GM21786 (cell line): ENCODE measurements around the gene COX4I1.
A peak's percentile ranks its signal among the peaks of the same experiment; 100 is the strongest.
"Not testable (repeated sequence)": the region's sequence is repeated elsewhere in the genome, so short reads cannot be mapped to it uniquely, and the experiment has no call there.

Experiments used
- ATAC-seq: cut with Tn5 transposase; IDR thresholded peaks from one replicate; pipeline ENCODE4 v1.9.1; 2021; ENCODE audit not compliant: unreplicated experiment

Gene COX4I1

GRCh38 chr16:85798901-85799496 lies 496 bp upstream of the COX4I1 start:
- peak; percentile 25 for ATAC-seq

DNA sequence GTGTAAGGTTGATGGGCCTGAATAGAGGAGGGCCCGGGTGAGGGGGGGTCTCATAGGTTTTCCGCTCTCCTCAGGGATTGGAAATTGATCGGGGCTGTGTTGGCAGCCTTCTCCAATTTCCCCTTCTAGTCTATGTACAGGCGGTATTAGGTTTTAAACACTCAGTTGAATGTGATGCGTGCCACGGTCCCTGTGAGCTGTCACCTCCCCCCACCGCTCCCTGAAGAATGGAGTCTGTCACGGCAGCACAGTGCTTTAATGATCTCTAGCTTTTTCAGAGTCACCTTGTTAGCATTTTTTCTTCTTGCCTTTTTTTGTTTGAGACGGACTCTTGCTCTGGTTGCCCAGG lies 800 bp downstream of the COX4I1 start:
- ATAC-seq, result no peak

- no peak for ATAC-seq
Measured at GRCh38 chr16:85803570-85803969, 4.1 kb downstream of the COX4I1 start.

- no peak for ATAC-seq
Measured at GRCh38 chr16:85805442-85806045, 6.0 kb downstream of the COX4I1 start.

DNA sequence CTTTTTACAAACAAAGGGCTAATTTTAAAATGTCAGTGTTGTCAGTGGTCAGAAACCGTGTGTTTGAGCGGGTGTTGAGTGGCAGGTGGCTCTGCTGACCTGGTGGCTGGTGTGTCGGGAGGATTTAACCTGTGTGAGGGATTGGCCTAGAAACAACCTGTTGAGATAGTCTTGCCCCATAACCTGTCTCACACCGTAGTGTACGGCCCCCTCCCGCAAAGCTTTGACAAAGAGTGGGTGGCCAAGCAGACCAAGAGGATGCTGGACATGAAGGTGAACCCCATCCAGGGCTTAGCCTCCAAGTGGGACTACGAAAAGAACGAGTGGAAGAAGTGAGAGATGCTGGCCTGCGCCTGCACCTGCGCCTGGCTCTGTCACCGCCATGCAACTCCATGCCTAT lies 7.0 kb downstream of the COX4I1 start:
- no peak for ATAC-seq

- ATAC-seq, result not testable (repeated sequence)
Measured at GRCh38 chr16:85807340-85807739, 7.8 kb downstream of the COX4I1 start.

- ATAC-seq, result not testable (repeated sequence)
Measured at GRCh38 chr16:85808104-85808503, 8.6 kb downstream of the COX4I1 start.

- no peak for ATAC-seq
Measured at GRCh38 chr16:85808926-85809325, 9.4 kb downstream of the COX4I1 start.

- ATAC-seq, result no peak
Measured at GRCh38 chr16:85809645-85810044, 10.2 kb downstream of the COX4I1 start.

DNA sequence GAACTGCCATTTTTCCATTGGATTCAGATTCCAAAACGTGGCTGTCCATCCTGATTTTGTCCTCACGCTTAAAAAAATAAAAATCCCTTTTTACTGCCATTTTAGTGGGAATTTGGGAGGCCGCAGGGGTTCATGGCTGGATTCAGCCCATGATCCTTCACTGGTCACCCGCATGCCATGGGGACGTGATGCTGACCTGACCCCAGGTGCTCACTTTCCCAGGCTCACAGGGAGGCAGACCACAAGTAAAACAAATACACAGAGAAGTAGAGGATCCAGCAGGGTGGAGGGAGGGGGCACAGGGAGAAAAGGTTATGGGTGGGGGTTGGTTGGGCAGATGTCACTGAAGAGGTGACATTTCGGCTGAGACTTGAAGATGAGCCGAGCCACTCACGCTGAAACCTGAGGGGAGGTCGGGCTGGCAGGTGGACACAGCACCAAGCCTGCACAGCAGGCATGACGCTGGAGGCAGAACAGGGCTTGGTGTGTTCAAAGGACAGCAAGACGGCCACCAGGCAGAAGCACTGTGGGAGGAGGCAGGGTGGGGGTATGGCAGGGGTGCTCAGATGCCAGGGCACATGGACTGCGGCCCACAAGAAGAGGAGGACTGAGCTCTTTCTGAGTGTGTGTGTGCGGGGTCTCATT lies 10.7 kb downstream of the COX4I1 start:
- ATAC-seq, result no peak

DNA sequence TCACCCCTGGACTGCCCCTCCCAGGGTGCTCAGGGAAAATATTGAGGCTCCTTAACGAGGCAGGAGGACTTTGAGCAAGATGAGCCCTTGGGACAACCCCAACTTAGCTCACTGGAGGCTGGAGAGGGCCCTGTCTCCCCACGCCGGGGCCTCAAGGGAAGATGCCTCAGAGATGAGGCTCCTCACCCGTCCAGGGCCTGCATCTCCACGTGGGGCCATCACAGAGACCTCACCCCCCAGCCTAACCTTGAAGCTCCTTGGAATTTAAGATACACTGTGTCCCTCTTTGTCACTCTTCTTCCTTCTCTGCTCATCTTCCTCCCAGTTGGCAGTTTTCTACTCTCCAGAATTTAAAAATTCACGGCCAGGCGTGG lies 11.2 kb downstream of the COX4I1 start:
- no peak for ATAC-seq

- no peak for ATAC-seq
Measured at GRCh38 chr16:85812031-85812807, 12.7 kb downstream of the COX4I1 start.

DNA sequence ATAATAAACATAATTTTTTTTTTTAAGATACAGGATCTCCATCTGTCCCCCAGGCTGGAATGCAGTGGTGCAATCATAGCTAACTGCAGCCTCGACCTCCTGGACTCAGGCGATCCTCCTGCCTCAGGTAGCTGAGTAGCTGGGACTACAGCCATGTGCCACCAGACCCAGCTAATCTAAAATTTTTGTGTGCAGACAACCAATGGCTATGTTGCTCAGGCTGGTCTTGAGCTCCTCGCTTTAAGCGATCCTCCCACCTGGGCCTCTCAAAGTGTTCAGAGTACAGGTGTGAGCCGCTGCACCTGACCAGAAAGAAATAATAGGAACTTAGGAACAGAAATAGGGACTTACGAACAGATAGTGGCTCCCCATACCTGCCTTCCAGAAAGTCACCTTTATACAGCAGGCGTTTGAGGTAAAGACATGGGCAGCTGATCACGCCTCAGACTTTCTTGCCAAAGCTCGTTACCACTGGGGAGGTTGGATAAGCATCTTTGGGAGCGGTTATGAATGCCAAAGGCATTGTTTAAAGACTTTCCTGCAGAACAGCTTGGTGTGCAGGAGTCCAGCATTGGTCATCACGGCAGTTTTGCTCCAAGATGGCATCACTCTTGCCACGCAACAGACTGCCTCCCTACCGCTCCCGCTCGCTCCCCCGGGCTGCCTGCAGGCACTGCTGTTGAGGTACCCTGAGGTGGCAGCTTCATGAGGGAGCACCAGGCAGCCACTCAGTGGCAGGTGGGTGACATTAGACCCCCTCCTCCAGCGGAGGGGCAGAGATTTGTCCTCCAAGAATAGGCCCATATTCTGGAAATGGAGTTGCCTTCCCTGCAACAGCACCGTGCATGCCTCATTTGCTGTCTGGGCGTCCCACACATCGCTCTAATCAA lies 13.6 kb downstream of the COX4I1 start:
- ATAC-seq, result no peak

GRCh38 chr16:85816159-85816558 lies 16.7 kb downstream of the COX4I1 start:
- ATAC-seq, result no peak

GRCh38 chr16:85817195-85817594 lies 17.7 kb downstream of the COX4I1 start:
- ATAC-seq, result not testable (repeated sequence)

DNA sequence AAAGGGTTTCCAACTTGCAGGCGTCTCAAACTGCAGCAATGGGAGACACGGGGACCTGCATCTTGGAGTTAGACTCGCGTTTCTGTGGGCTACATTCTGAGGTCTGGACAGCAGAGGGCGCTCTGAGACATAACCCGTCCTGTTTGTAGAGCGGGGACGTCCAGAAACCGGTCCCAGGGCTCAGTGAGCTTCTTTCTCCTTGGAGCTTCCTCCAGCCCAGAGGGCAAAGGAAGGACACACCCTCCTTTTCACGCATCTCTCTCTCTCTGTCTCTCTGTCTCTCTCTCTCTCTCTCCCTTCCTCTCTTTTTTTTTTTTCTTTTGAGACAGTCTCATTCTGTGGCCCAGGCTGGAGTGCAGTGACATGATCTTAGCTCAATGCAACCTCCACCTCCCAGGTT lies 19.8 kb downstream of the COX4I1 start:
- no peak for ATAC-seq

DNA sequence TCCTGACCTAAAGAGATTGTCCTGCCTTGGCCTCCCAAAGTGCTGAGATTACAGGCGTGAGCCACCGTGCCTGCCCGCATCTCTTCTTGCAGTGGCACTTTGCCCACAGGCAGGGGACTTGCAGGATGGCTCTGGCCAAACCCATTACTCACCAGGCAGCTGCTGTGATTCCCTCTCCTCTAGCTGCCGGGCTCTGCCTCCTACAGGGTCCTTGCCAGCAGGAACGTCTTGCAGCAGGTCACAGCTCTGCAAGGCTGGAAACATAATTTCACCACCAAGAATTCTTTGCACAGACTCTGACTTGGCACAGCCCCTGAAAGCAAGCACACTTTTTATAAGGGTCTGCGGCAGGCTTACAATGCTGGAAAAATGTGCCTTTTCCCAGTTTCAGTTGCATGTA lies 20.3 kb downstream of the COX4I1 start:
- no peak for ATAC-seq

DNA sequence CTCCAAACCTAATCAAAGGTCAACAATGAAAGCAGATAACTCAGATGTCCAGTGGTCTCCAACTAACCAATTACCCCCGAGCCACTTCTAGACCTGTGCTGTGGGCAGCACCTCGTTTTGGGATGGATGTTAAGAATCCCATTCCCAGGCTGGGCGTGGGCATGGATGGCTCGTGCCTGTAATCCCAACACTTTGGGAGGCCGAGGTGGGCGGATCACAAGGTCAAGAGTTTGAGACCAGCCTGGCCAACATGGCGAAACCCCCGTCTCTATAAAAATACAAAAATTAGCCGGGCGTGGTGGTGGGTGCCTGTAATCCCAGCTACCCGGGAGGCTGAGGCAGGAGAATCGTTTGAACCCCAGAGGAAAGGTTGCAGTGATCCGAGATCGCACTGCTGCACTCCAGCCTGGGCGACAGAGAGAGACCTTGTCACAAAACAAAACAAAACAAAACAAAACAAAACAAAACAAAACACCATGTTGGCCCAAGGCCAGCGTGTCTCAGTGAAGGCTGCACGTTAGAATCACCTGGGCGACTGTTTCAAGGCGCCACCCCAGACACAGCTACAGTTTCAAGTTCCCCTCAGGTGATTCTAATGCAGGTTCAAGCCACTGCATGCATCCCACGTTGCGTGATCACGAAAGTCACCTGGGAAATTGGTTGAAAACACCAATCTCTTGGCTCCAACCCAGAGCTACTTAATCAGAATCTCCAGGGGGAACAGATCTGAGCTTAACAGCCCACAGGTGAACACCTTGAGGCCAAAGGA lies 21.3 kb downstream of the COX4I1 start:
- ATAC-seq, result no peak

DNA sequence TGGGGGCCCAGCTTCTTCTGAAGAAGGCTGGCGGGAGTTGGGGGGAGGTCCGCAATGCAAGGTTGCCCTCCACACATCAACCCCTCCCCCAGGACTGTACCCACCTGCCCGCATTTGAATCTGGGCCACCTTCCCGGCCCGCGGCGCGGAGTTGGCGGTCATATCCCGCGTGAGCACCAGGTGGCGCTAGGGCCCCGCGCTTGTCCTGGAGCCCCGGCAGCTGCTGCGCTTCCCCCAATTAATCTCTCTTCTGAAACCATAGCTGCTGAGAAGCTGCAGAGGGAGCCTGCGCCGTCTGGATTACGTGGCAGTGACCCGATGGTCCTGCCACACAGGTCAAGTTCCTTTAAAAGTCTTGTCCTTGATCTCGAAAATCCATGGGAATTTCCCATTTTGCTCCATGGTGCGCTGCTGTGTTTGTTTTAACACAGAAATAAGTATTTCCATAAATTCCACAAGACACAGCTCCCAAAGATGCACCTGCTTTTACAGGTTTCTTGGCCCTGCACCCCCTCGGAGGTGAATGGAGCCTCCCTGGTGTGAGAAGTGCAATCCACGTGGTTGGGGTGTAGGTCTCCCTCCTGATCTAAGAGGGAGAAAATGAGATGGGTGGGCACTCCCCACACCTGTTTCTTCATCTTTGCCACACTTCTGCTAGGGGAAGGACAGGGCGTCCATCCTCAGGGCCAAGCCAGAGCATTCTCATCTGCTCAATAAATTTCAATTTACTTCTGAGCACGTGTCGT lies 22.1 kb downstream of the COX4I1 start:
- ATAC-seq, result peak; percentile 55

GRCh38 chr16:85822145-85822544 lies 22.6 kb downstream of the COX4I1 start:
- ATAC-seq, result no peak
